K562 (cell line): ENCODE measurements around the gene HOXC10. TPM values are rescaled to one million over a fixed set of nuclear protein-coding genes. Genes with fewer than 3 reads are reported as not detected.

Experiments used
- BRD4 ChIP-seq: fragments of 200-600 bp; sonication (generic); IDR thresholded peaks from 2 replicates; pipeline ENCODE4 v1.6.1; 2017; ENCODE audit warnings: inconsistent platforms
- CBX1 ChIP-seq: sonication (generic); IDR thresholded peaks from 2 replicates; pipeline ENCODE4 v1.6.1; 2016; ENCODE audit warnings: antibody characterized with exemption, low read depth, mild to moderate bottlenecking
- CHCHD3 ChIP-seq: fragments of 250-450 bp; sonication (Bioruptor Pico); IDR thresholded peaks from 2 replicates; pipeline ENCODE4 v2.1.2; 2022; ENCODE audit warnings: mild to moderate bottlenecking
- ETS2 ChIP-seq: IDR thresholded peaks from 2 replicates; pipeline ENCODE4 v1.6.1; 2016; ENCODE audit warnings: borderline replicate concordance, missing genetic modification characterization, mild to moderate bottlenecking, moderate library complexity, missing compliant biosample characterization; ENCODE audit not compliant: poor library complexity, severe bottlenecking
- FUS ChIP-seq: fragments of 200-400 bp; formaldehyde crosslinking; optimal IDR thresholded peaks from 2 replicates; pipeline ENCODE3; 2017; ENCODE audit warnings: low read depth, low read length
- GATAD2A ChIP-seq: fragments of 450-650 bp; IDR thresholded peaks from 2 replicates; pipeline ENCODE4 v1.6.1; 2017
- JUND ChIP-seq, 2 experiments: IDR thresholded peaks; 2 replicates in 1 of 2; 3 replicates in 1 of 2; pipeline ENCODE4 v1.6.1; 2011; ENCODE audit warnings: borderline replicate concordance in 2 of 2, low read depth in 2 of 2, low read length in 2 of 2, improper control_type of control experiment in 1 of 2, missing biosample characterization in 1 of 2, missing genetic modification characterization in 1 of 2, missing genetic modification reagents in 1 of 2
- KDM2B ChIP-seq: fragments of 250-450 bp; sonication (Bioruptor Pico); IDR thresholded peaks from 2 replicates; pipeline ENCODE4 v1.8.0; 2021; ENCODE audit warnings: mild to moderate bottlenecking, moderate library complexity
- KLF6 ChIP-seq: fragments of 250-450 bp; sonication (Bioruptor Pico); IDR thresholded peaks from 2 replicates; pipeline ENCODE4 v1.4.0; 2020; ENCODE audit warnings: mild to moderate bottlenecking, moderate library complexity, borderline replicate concordance
- MTA1 ChIP-seq: fragments of 450-650 bp; IDR thresholded peaks from 2 replicates; pipeline ENCODE4 v1.6.1; 2017; ENCODE audit warnings: borderline replicate concordance
- NFIC ChIP-seq: fragments of 450-650 bp; IDR thresholded peaks from 2 replicates; pipeline ENCODE4 v1.6.1; 2017; ENCODE audit warnings: mild to moderate bottlenecking, inconsistent platforms
- RCOR1 ChIP-seq, 2 experiments: IDR thresholded peaks; 2 replicates each; pipeline ENCODE4 v1.6.1; 2012; ENCODE audit warnings: low read depth in 2 of 2, low read length in 2 of 2, borderline replicate concordance in 1 of 2, improper control_type of control experiment in 1 of 2
- SAP30 ChIP-seq: fragments of 200-600 bp; sonication (generic); IDR thresholded peaks from 2 replicates; pipeline ENCODE4 v1.6.1; 2012; ENCODE audit warnings: borderline replicate concordance, low read depth, mild to moderate bottlenecking, moderate library complexity, low read length, control low read depth, inconsistent platforms; ENCODE audit not compliant: insufficient read depth, poor library complexity, severe bottlenecking
- TEAD1 ChIP-seq, 2 experiments: fragments of 450-650 bp in 1 of 2; sonication (generic) in 1 of 2; formaldehyde crosslinking; IDR thresholded peaks; 2 replicates each; pipeline versions ENCODE4 v1.4.0 to v1.8.0; 2020 to 2022; ENCODE audit warnings: mild to moderate bottlenecking in 2 of 2, missing genetic modification reagents in 1 of 2
- TEAD4 ChIP-seq, 2 experiments: sonication (generic) in 1 of 2; formaldehyde crosslinking in 1 of 2; IDR thresholded peaks; 2 replicates each; pipeline versions ENCODE4 v1.6.1 to v1.8.0; 2012 to 2022; ENCODE audit warnings: borderline replicate concordance in 1 of 2, inconsistent platforms in 1 of 2, low read length in 1 of 2, mild to moderate bottlenecking in 1 of 2, missing genetic modification reagents in 1 of 2
- TRIM28 ChIP-seq: fragments of 450-650 bp; IDR thresholded peaks from 2 replicates; pipeline ENCODE4 v1.6.1; 2017
- ZNF384 ChIP-seq: IDR thresholded peaks from 2 replicates; pipeline ENCODE4 v1.6.1; 2012; ENCODE audit warnings: low read depth, low read length, improper control_type of control experiment
- polyA plus RNA-seq, 8 experiments: library from polyadenylated mRNA; depleted of rRNA in 4 of 8; stranded (reverse) in 5 of 8; unstranded in 3 of 8; fragments of >200 nt; fragmentation: Nextera tagmentation in 2 of 8; fragmentation: Illumina TruSeq in 1 of 8; extraction: Ambion mirVana in 2 of 8; extraction: Trizol in 1 of 8; gene quantifications; 2 replicates each; pipeline versions ENCODE4 v1.2.1 to v1.2.3, GENCODE V29; 2011 to 2014; ENCODE audit warnings: inconsistent platforms in 1 of 8, missing spikeins in 1 of 8
- total RNA-seq, 7 experiments: library from RNA; depleted of rRNA in 6 of 7; stranded (reverse); fragments of >200 nt in 6 of 7; fragmentation: Illumina TruSeq in 2 of 7; extraction: Trizol in 2 of 7; gene quantifications; 2 replicates each; pipeline versions ENCODE4 v1.2.1 to v1.2.3, GENCODE V29; 2011 to 2021; ENCODE audit warnings: low replicate concordance in 1 of 7
- TF ChIP-seq, protein P1 (sequence below): fragments of 250-450 bp; sonication (Bioruptor Pico); IDR thresholded peaks from 2 replicates; pipeline ENCODE4 v1.8.0; 2022; ENCODE audit warnings: moderate library complexity, mild to moderate bottlenecking, inconsistent platforms
- TF ChIP-seq, protein P2 (sequence below): fragments of 250-450 bp; sonication (Bioruptor Pico); IDR thresholded peaks from 2 replicates; pipeline ENCODE4 v1.5.0; 2021
- TF ChIP-seq, protein P3 (sequence below), 2 experiments: fragments of 450-650 bp in 1 of 2; sonication (generic) in 1 of 2; formaldehyde crosslinking in 1 of 2; IDR thresholded peaks in 1 of 2; conservative IDR thresholded peaks in 1 of 2; 2 replicates each; pipeline versions ENCODE4 v1.6.1 to v1.8.1; 2016 to 2023; ENCODE audit warnings: mild to moderate bottlenecking in 2 of 2, moderate library complexity in 2 of 2, inconsistent platforms in 1 of 2, missing genetic modification reagents in 1 of 2
- TF ChIP-seq, protein P4 (sequence below): fragments of 200-800 bp; sonication (Bioruptor generic); IDR thresholded peaks from 2 replicates; pipeline ENCODE4 v1.6.1; 2017; ENCODE audit warnings: missing genetic modification characterization, missing compliant biosample characterization

HOXC10 gene
- total and polyA plus RNA-seq, 9 of the 15 experiments (the other 6 are each of a cell fraction or from before 2014, with no cell fraction given): 0.13 to 0.77 (median 0.35) TPM; not detected in 2

DNA sequence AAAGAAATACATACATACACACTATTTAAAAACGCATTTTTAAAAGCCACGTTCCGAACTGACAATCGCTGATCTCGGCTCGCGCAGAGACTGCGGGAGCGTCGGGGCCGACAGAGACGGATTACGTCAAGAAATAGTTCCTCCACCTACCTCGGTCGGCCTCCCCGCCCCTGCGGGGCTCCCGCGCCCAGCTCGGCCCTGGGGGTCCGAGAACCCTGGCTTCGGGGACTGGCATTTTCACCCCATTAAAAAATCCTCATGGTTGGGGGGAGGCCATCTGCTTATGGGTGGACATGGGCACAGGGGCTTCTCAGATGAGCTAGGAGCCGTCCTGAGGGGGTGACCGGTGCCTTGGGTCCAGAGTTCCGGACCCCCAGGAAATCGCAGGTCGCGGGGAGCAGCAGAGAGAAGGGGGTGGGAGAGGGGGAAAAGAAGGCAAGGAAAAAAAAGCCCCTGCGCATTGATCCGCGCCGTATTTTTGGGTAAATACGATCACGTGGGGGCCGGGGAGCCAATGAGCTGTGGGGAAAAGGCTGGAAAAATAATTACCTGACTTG is 14.7 kb downstream of the HOXC10 start (continued):
- TF ChIP-seq TRIM28 (no peak), NFIC (no peak), SAP30 (no peak), BRD4 (peak; percentile 43; the same call in 1 of the 2 replicates), ETS2 (no peak), JUND (IDR thresholded peaks at IDR 0.05; ENCODE audit: borderline replicate concordance, low read depth, low read length) (peak; percentile 23; the same call in 1 of the 2 replicates), JUND (tag; IDR thresholded peaks at IDR 0.05; ENCODE audit: borderline replicate concordance, low read depth, low read length) (0 out of 3 replicates have a peak, but pooled peaks have one; percentile 47), TEAD4 (IDR thresholded peaks at IDR 0.05; ENCODE audit: low read length) (no peak), TEAD4 (CRISPR knock-in tag; IDR thresholded peaks at IDR 0.05; ENCODE audit: borderline replicate concordance) (no peak), KDM2B (0 out of 2 replicates have a peak, but pooled peaks have one; percentile 34), FUS (no peak), ZNF384 (peak; percentile 37; the same call in 1 of the 2 replicates), TEAD1 (CRISPR knock-in tag; IDR thresholded peaks at IDR 0.05) (no peak; a peak in 1 of 4 replicates), CHCHD3 (peak; percentile 50; the same call in 1 of the 2 replicates), KLF6 (no peak), GATAD2A (peak; percentile 66; the same call in 1 of the 2 replicates), RCOR1 (IDR thresholded peaks at IDR 0.05; ENCODE audit: borderline replicate concordance in 1 of 2, low read depth in 2 of 2, low read length in 2 of 2) (0 out of 4 replicates have a peak, but pooled peaks of 1 of the 2 experiments have one; percentile 7), MTA1 (peak; percentile 29; the same call in 1 of the 2 replicates), CBX1 (no peak)
- TF ChIP-seq, protein P1, sequence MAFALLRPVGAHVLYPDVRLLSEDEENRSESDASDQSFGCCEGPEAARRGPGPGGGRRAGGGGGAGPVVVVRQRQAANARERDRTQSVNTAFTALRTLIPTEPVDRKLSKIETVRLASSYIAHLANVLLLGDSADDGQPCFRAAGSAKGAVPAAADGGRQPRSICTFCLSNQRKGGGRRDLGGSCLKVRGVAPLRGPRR: 0 out of 2 replicates have a peak, but pooled peaks have one; percentile 11
- TF ChIP-seq, protein P2, sequence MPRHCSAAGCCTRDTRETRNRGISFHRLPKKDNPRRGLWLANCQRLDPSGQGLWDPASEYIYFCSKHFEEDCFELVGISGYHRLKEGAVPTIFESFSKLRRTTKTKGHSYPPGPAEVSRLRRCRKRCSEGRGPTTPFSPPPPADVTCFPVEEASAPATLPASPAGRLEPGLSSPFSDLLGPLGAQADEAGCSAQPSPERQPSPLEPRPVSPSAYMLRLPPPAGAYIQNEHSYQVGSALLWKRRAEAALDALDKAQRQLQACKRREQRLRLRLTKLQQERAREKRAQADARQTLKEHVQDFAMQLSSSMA: no peak
- TF ChIP-seq, protein P3, sequence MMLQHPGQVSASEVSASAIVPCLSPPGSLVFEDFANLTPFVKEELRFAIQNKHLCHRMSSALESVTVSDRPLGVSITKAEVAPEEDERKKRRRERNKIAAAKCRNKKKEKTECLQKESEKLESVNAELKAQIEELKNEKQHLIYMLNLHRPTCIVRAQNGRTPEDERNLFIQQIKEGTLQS (IDR thresholded peaks at IDR 0.05): peak; percentile 44
- TF ChIP-seq, protein P3 (CRISPR knock-in tag; conservative IDR thresholded peaks at IDR 0.05): no peak
- TF ChIP-seq, protein P4, sequence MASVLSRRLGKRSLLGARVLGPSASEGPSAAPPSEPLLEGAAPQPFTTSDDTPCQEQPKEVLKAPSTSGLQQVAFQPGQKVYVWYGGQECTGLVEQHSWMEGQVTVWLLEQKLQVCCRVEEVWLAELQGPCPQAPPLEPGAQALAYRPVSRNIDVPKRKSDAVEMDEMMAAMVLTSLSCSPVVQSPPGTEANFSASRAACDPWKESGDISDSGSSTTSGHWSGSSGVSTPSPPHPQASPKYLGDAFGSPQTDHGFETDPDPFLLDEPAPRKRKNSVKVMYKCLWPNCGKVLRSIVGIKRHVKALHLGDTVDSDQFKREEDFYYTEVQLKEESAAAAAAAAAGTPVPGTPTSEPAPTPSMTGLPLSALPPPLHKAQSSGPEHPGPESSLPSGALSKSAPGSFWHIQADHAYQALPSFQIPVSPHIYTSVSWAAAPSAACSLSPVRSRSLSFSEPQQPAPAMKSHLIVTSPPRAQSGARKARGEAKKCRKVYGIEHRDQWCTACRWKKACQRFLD: 0 out of 2 replicates have a peak, but pooled peaks have one; percentile 9
